Stimulated activated CD4-positive, alpha-beta T cell treated with anti-CD3 and anti-CD28 coated beads, Interleukin-15, amount 100 ng/mL, for 1 hour (primary cell): ENCODE results near the gene BLOC1S4.

Experiments used
- DNase-seq, 2 donors: peaks; one replicate each; pipeline ENCODE4 v3.0.0-alpha.2; 2020; ENCODE audit warnings: low read depth in 1 of 2, low spot score in 1 of 2

The BLOC1S4 gene

DNA sequence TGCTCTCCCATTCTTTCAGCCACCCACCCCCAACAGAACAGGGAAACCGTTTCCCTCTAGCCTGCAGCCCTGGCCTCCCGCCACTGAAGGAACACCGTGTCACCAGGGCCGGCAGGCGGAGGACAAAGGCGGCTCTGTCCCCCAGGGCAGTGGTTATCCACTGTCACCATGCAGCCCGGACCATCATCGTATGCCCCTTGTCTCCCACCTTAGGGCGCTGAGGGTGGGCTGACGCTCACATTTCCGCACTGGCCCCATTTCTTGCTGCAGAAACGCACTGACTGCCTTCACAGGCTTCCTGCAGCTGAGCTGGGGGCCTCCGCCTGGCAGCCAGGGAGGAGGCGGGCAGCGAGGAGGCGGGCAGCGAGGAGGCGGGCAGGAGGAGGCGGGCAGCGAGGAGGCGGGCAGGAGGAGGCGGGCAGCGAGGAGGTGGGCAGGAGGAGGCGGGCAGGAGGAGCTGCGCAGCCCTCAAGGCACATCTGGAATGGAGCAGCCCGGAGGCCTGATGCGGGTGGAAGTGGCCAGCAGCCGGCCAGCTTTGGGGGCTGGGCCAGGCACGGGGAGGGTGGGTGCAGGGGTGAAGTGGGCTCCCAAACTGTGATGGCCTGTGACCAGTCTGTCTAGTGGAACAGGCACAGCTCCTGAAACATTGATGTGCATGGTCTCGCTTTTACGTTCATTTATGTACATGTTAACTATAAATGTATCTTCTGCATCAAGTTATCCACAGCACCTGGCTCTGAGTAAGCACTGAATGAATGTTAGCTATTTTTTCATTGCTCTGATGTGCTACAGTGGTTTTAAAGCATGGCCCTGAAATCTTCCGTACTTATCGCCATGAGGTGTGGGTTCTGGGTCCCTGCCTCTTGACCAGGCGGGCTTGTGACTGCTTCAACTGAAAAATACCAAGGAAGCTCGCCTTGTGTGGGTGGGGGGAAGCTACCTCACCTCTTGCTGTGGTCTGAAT lies 46.0 kb downstream of the BLOC1S4 start:
- no peak for DNase-seq

DNA sequence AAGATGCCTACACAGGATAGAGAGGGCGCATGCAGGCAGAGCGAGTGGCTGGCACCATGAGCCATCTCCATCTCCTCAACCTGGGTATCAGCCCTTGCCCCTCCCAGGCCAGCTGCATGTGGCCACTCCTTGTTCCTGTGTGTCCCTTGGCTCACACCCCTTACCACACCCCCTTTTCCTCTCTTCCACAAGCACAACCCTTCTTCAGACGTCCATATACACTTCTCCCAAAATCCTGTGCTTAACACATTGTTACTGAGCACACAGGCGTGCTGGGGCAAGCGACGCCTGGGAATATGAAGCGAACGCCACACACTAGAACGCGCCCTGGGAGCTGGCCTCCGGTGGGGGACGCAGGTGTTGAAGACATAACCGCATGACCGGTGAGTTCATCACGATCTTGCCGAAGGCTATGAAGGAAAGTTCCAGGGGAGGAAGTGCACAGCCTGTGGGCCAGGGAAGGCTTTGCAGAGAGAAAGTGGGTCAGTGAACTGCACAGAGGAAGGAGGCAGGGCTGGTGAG lies 47.4 kb downstream of the BLOC1S4 start:
- DNase-seq, result no peak

DNA sequence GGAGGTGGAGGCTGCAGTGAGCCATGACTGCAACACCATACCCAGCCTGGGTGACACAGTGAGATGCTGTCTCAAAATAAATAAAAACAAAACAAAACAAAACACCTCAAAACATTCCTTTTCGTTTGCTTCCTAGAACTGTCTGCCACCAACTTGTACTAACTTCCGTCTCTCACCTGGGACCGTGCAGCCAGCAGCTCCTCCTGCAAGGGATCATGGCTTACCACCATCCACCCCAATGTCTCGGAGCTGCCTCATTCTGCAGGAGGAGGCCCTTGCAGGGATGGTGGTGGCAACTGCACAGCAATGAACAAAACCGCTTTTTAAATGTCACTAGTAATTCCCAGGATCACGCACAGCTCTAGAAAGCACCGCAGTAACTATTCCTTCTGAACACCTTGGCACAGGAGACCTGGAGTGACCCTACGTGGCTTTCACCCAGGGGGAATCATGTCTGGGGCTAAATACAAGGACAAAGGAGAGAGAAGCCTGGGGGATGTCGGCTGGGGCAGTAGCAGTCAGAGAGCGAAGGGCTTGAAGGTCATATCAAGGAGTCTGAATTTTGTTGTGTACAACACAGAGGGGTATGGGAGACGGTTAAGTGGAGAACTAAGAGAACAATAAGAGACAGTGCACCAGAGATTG lies 49.1 kb downstream of the BLOC1S4 start:
- no peak for DNase-seq

DNA sequence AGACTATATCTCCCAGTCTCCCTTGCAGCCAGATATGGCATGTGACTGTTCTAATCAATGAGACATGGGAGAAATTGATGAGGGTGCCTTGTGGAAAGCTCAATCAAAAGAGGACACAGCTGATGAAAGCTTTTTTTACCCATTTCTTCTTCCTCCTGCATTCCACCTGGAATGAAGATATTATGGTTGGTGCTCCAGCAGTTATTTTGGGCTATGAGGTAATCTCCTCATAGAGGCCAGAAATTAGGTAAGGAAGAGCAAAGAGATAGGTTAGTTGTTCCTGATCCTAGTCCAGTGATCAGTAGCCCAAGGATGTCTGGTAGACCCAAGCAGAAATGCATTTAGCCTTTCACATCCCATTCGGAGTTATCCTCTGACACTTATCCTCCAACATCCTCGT lies 49.7 kb downstream of the BLOC1S4 start:
- DNase-seq, result no peak
